ENCODE data around the gene ANAPC15.

The ANAPC15 gene

GRCh38 chr11:72075756-72076155 lies 36.7 kb downstream of the ANAPC15 start:
- TF ChIP-seq CTCF (IDR thresholded peaks at IDR 0.05; ENCODE audit: low read depth, low read length), result no peak
- DNase-seq (ENCODE audit: extremely low read depth, low read depth), result no peak

- peak; percentile 9; the same call in 1 of the 2 replicates for TF ChIP-seq CTCF (IDR thresholded peaks at IDR 0.05; ENCODE audit: low read depth, low read length)
Observed at GRCh38 chr11:72075109-72075508, 37.4 kb downstream of the ANAPC15 start.

GRCh38 chr11:72072348-72072747 lies 40.1 kb downstream of the ANAPC15 start:
- no peak for TF ChIP-seq CTCF (IDR thresholded peaks at IDR 0.05; ENCODE audit: low read depth, low read length)
- peak; percentile 25 for DNase-seq (ENCODE audit: extremely low read depth, low read depth)

More at GRCh38 chr11:72075109-72075508, 37.4 kb downstream of the ANAPC15 start:
- DNase-seq (ENCODE audit: extremely low read depth, low read depth), result no peak

GRCh38 chr11:72070491-72070890 lies 42.0 kb downstream of the ANAPC15 start:
- no peak for TF ChIP-seq CTCF (IDR thresholded peaks at IDR 0.05; ENCODE audit: low read depth, low read length)
- no peak for DNase-seq (ENCODE audit: extremely low read depth, low read depth)

- peak; percentile 60 for DNase-seq (ENCODE audit: extremely low read depth, low read depth)
- no peak for TF ChIP-seq CTCF (IDR thresholded peaks at IDR 0.05; ENCODE audit: low read depth, low read length)
Observed at GRCh38 chr11:72069787-72070251, 42.7 kb downstream of the ANAPC15 start.

GRCh38 chr11:72069200-72069599 lies 43.3 kb downstream of the ANAPC15 start:
- no peak for DNase-seq (ENCODE audit: extremely low read depth, low read depth)
- TF ChIP-seq CTCF (IDR thresholded peaks at IDR 0.05; ENCODE audit: low read depth, low read length), result no peak

GRCh38 chr11:72067676-72068075 lies 44.8 kb downstream of the ANAPC15 start:
- no peak for DNase-seq (ENCODE audit: extremely low read depth, low read depth)
- no peak for TF ChIP-seq CTCF (IDR thresholded peaks at IDR 0.05; ENCODE audit: low read depth, low read length)

All from AG09319 (cell line).